GM23338 (cell line): ENCODE measurements around the gene DST. TPM values are rescaled to one million over a fixed set of nuclear protein-coding genes. Genes with fewer than 3 reads are reported as not detected.

Experiments used
- ATAC-seq: fragments of 200-7000 bp; cut with Tn5 transposase; 3 replicates; pipeline ENCODE4 v1.9.1; 2020
- DNase-seq: peaks from one replicate; pipeline ENCODE4 v3.0.0-alpha.2; 2015; ENCODE audit warnings: low spot score
- H2AFZ ChIP-seq: fragments of 200-600 bp; sonication (generic); 2 replicates; pipeline ENCODE4 v1.8.0; 2016; ENCODE audit warnings: antibody characterized with exemption, mild to moderate bottlenecking, moderate library complexity
- H3F3A ChIP-seq: fragments of 200-600 bp; sonication (generic); replicated peaks from 2 replicates; pipeline ENCODE4 v1.8.0; 2017; ENCODE audit warnings: antibody characterized with exemption, mixed run types, low read depth
- H3K27ac ChIP-seq: fragments of 200-600 bp; sonication (generic); 2 replicates; pipeline ENCODE4 v1.6.1; 2016; ENCODE audit warnings: low read depth
- H3K27me3 ChIP-seq: fragments of 200-600 bp; sonication (generic); 2 replicates; pipeline ENCODE4 v1.8.0; 2016; ENCODE audit warnings: mild to moderate bottlenecking, mixed run types, moderate library complexity; ENCODE audit not compliant: insufficient read depth
- H3K36me3 ChIP-seq: fragments of 200-600 bp; sonication (generic); 2 replicates; pipeline ENCODE4 v1.8.0; 2016; ENCODE audit warnings: mild to moderate bottlenecking; ENCODE audit not compliant: insufficient read depth
- H3K4me1 ChIP-seq: fragments of 200-600 bp; sonication (generic); 2 replicates; pipeline ENCODE4 v1.8.0; 2016; ENCODE audit warnings: mild to moderate bottlenecking, moderate library complexity; ENCODE audit not compliant: insufficient read depth
- H3K4me2 ChIP-seq: fragments of 200-600 bp; sonication (generic); 2 replicates; pipeline ENCODE4 v1.7.1; 2017; ENCODE audit warnings: mixed run types
- H3K4me3 ChIP-seq: fragments of 200-600 bp; sonication (generic); 2 replicates; pipeline ENCODE4 v1.6.1; 2016; ENCODE audit warnings: mixed run types
- H3K79me2 ChIP-seq: fragments of 200-600 bp; sonication (generic); replicated peaks from 2 replicates; pipeline ENCODE4 v1.8.0; 2017; ENCODE audit warnings: mild to moderate bottlenecking; ENCODE audit not compliant: insufficient read depth
- H3K9me2 ChIP-seq: fragments of 200-600 bp; sonication (generic); 2 replicates; pipeline ENCODE4 v1.8.0; 2017; ENCODE audit not compliant: insufficient read depth
- H4K20me1 ChIP-seq: fragments of 200-600 bp; sonication (generic); replicated peaks from 2 replicates; pipeline ENCODE4 v1.8.0; 2017; ENCODE audit warnings: mild to moderate bottlenecking; ENCODE audit not compliant: insufficient read depth
- H3K27ac Mint-ChIP-seq: 2 replicates; pipeline ENCODE4 v1.8.0; 2020; ENCODE audit warnings: inconsistent platforms, mild to moderate bottlenecking, moderate library complexity, mixed read lengths
- H3K27me3 Mint-ChIP-seq: 3 replicates; pipeline ENCODE4 v1.8.0; 2022; ENCODE audit warnings: low read depth, mild to moderate bottlenecking, moderate library complexity, mixed read lengths, inconsistent platforms; ENCODE audit not compliant: insufficient read depth, poor library complexity
- H3K36me3 Mint-ChIP-seq: 3 replicates; pipeline ENCODE4 v1.8.0; 2021; ENCODE audit warnings: low read depth, mild to moderate bottlenecking, inconsistent platforms, moderate library complexity, mixed read lengths
- H3K4me1 Mint-ChIP-seq: 3 replicates; pipeline ENCODE4 v1.8.0; 2020; ENCODE audit warnings: mild to moderate bottlenecking, inconsistent platforms, mixed read lengths
- H3K4me3 Mint-ChIP-seq: 3 replicates; pipeline ENCODE4 v1.8.0; 2021; ENCODE audit warnings: moderate library complexity, mild to moderate bottlenecking, inconsistent platforms, mixed read lengths
- H3K9me3 Mint-ChIP-seq: 3 replicates; pipeline ENCODE4 v1.8.0; 2020; ENCODE audit warnings: moderate library complexity, mild to moderate bottlenecking, inconsistent platforms, mixed read lengths
- CREB1 ChIP-seq: fragments of 250-450 bp; sonication (Bioruptor Pico); IDR thresholded peaks from 2 replicates; pipeline ENCODE4 v1.5.0; 2020; ENCODE audit warnings: low read depth, mild to moderate bottlenecking, moderate library complexity
- CTCF ChIP-seq, 2 experiments: fragments of 200-600 bp in 1 of 2; sonication (generic) in 1 of 2; conservative IDR thresholded peaks; 2 replicates each; pipeline versions ENCODE4 v1.5.1 to v1.6.1; 2016 to 2017; ENCODE audit warnings: antibody characterized with exemption in 2 of 2, low read depth in 2 of 2, mild to moderate bottlenecking in 2 of 2, moderate library complexity in 1 of 2
- ETS1 ChIP-seq: IDR thresholded peaks from 2 replicates; pipeline ENCODE4 v1.6.1; 2016; ENCODE audit warnings: antibody characterized with exemption
- EZH2 ChIP-seq: fragments of 200-600 bp; sonication (generic); IDR thresholded peaks from one replicate; pipeline ENCODE4 v1.8.0; 2017; ENCODE audit warnings: antibody characterized with exemption, mild to moderate bottlenecking, low read depth; ENCODE audit not compliant: unreplicated experiment
- EZH2phosphoT487 ChIP-seq: fragments of 200-600 bp; sonication (generic); IDR thresholded peaks from one replicate; pipeline ENCODE4 v1.8.1; 2018; ENCODE audit warnings: antibody characterized with exemption; ENCODE audit not compliant: unreplicated experiment
- JUNB ChIP-seq: IDR thresholded peaks from one replicate; pipeline ENCODE4 v1.6.1; 2016; ENCODE audit warnings: antibody characterized with exemption; ENCODE audit not compliant: unreplicated experiment
- NANOG ChIP-seq: IDR thresholded peaks from 2 replicates; pipeline ENCODE4 v1.6.1; 2016; ENCODE audit warnings: antibody characterized with exemption, borderline replicate concordance
- POLR2AphosphoS5 ChIP-seq: IDR thresholded peaks from 2 replicates; pipeline ENCODE4 v1.6.1; 2016; ENCODE audit warnings: antibody characterized with exemption, low read depth
- STAT1 ChIP-seq: IDR thresholded peaks from one replicate; pipeline ENCODE4 v1.6.1; 2016; ENCODE audit warnings: antibody characterized with exemption; ENCODE audit not compliant: unreplicated experiment
- ZNF114 ChIP-seq: fragments of 250-450 bp; sonication (Bioruptor Pico); IDR thresholded peaks from 2 replicates; pipeline ENCODE4 v1.5.0; 2020; ENCODE audit warnings: mild to moderate bottlenecking, moderate library complexity
- ZNF331 ChIP-seq: fragments of 250-450 bp; sonication (Bioruptor Pico); IDR thresholded peaks from 2 replicates; pipeline ENCODE4 v1.5.0; 2020; ENCODE audit warnings: low read depth, mild to moderate bottlenecking, moderate library complexity
- polyA plus RNA-seq: library from polyadenylated mRNA; unstranded; fragments of >200 nt; fragmentation: Nextera tagmentation; extraction: Ambion mirVana; gene quantifications from 2 replicates; pipeline ENCODE4 v1.2.1, GENCODE V29; 2016
- total RNA-seq: library from RNA; depleted of rRNA; stranded (reverse); fragments of >200 nt; shearing (Covaris generic); gene quantifications from 2 replicates; pipeline ENCODE4 v1.2.3, GENCODE V29; 2014
- TF ChIP-seq, protein P1 (sequence below): fragments of 250-450 bp; sonication (Bioruptor Pico); IDR thresholded peaks from 2 replicates; pipeline ENCODE4 v1.5.0; 2020; ENCODE audit warnings: mild to moderate bottlenecking, moderate library complexity
- TF ChIP-seq, protein P2 (sequence below): IDR thresholded peaks from one replicate; pipeline ENCODE4 v1.6.1; 2018; ENCODE audit warnings: antibody characterized with exemption; ENCODE audit not compliant: unreplicated experiment

The DST gene
- total and polyA plus RNA-seq, 2 experiments from 2014 or later: 88.7 to 188 TPM

DNA sequence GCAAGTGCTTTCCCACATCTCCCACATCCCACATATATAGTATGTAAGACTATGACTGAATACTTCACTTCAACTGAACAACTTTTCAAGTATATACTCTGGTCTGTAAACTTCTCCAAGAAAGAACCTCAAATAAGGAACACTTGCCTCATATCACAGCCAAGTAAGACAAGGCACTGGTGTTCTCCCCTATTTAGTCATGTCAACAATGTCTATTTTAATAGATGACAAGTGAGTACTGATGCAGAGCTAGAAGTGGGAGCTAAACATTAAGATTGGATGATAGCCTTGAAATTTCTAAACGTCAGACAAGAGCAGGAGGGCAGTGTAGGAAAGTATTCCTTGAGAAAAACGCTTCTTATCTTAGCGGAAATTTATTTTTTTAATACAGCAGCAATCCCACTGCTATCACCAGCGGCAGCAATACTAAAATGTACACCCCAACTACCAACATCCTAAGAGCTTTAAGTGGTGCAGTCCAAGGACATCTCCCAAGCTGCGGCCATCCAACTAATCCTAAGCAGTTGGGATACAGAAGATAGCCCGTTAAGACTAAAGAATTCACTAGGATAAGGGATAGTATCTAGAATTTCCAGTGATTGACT lies 29.3 kb downstream of the DST start (continued):
- TF ChIP-seq ZNF114: no peak

- H3K36me3 Mint-ChIP-seq: peaks cover 41% of the 10 kb centered on the region
- ATAC-seq (no peak), DNase-seq (no peak)
- no peaks in the 10 kb centered on the region for H3K9me3 Mint-ChIP-seq
- H3K27ac ChIP-seq: no peak overlapping the region
- H3K27me3 Mint-ChIP-seq: no peaks in the 10 kb centered on the region
- no peaks in the 10 kb centered on the region; the same call in 1 of the 3 replicates for H3K4me1 Mint-ChIP-seq
- H3K9me2 ChIP-seq: 0 out of 2 replicates have a peak, but pooled peaks cover 4% of the 10 kb centered on the region
- TF ChIP-seq STAT1: no peak
- TF ChIP-seq NANOG: no peak
- TF ChIP-seq ZNF331 (CRISPR knock-in tag): no peak
- TF ChIP-seq POLR2AphosphoS5: no peak
- no peak for TF ChIP-seq JUNB
- TF ChIP-seq EZH2: no peak
- no peak for TF ChIP-seq CTCF (conservative IDR thresholded peaks at IDR 0.05; ENCODE audit: low read depth in 2 of 2)
- TF ChIP-seq, protein P1, sequence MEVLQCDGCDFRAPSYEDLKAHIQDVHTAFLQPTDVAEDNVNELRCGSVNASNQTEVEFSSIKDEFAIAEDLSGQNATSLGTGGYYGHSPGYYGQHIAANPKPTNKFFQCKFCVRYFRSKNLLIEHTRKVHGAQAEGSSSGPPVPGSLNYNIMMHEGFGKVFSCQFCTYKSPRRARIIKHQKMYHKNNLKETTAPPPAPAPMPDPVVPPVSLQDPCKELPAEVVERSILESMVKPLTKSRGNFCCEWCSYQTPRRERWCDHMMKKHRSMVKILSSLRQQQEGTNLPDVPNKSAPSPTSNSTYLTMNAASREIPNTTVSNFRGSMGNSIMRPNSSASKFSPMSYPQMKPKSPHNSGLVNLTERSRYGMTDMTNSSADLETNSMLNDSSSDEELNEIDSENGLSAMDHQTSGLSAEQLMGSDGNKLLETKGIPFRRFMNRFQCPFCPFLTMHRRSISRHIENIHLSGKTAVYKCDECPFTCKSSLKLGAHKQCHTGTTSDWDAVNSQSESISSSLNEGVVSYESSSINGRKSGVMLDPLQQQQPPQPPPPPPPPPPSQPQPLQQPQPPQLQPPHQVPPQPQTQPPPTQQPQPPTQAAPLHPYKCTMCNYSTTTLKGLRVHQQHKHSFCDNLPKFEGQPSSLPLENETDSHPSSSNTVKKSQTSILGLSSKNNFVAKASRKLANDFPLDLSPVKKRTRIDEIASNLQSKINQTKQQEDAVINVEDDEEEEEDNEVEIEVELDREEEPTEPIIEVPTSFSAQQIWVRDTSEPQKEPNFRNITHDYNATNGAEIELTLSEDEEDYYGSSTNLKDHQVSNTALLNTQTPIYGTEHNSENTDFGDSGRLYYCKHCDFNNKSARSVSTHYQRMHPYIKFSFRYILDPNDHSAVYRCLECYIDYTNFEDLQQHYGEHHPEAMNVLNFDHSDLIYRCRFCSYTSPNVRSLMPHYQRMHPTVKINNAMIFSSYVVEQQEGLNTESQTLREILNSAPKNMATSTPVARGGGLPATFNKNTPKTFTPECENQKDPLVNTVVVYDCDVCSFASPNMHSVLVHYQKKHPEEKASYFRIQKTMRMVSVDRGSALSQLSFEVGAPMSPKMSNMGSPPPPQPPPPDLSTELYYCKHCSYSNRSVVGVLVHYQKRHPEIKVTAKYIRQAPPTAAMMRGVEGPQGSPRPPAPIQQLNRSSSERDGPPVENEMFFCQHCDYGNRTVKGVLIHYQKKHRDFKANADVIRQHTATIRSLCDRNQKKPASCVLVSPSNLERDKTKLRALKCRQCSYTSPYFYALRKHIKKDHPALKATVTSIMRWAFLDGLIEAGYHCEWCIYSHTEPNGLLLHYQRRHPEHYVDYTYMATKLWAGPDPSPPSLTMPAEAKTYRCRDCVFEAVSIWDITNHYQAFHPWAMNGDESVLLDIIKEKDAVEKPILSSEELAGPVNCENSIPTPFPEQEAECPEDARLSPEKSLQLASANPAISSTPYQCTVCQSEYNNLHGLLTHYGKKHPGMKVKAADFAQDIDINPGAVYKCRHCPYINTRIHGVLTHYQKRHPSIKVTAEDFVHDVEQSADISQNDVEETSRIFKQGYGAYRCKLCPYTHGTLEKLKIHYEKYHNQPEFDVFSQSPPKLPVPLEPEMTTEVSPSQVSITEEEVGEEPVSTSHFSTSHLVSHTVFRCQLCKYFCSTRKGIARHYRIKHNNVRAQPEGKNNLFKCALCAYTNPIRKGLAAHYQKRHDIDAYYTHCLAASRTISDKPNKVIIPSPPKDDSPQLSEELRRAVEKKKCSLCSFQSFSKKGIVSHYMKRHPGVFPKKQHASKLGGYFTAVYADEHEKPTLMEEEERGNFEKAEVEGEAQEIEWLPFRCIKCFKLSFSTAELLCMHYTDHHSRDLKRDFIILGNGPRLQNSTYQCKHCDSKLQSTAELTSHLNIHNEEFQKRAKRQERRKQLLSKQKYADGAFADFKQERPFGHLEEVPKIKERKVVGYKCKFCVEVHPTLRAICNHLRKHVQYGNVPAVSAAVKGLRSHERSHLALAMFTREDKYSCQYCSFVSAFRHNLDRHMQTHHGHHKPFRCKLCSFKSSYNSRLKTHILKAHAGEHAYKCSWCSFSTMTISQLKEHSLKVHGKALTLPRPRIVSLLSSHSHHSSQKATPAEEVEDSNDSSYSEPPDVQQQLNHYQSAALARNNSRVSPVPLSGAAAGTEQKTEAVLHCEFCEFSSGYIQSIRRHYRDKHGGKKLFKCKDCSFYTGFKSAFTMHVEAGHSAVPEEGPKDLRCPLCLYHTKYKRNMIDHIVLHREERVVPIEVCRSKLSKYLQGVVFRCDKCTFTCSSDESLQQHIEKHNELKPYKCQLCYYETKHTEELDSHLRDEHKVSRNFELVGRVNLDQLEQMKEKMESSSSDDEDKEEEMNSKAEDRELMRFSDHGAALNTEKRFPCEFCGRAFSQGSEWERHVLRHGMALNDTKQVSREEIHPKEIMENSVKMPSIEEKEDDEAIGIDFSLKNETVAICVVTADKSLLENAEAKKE (CRISPR knock-in tag): no peak
- no peak for TF ChIP-seq ZNF114
- TF ChIP-seq ETS1: no peak
- TF ChIP-seq, protein P2, sequence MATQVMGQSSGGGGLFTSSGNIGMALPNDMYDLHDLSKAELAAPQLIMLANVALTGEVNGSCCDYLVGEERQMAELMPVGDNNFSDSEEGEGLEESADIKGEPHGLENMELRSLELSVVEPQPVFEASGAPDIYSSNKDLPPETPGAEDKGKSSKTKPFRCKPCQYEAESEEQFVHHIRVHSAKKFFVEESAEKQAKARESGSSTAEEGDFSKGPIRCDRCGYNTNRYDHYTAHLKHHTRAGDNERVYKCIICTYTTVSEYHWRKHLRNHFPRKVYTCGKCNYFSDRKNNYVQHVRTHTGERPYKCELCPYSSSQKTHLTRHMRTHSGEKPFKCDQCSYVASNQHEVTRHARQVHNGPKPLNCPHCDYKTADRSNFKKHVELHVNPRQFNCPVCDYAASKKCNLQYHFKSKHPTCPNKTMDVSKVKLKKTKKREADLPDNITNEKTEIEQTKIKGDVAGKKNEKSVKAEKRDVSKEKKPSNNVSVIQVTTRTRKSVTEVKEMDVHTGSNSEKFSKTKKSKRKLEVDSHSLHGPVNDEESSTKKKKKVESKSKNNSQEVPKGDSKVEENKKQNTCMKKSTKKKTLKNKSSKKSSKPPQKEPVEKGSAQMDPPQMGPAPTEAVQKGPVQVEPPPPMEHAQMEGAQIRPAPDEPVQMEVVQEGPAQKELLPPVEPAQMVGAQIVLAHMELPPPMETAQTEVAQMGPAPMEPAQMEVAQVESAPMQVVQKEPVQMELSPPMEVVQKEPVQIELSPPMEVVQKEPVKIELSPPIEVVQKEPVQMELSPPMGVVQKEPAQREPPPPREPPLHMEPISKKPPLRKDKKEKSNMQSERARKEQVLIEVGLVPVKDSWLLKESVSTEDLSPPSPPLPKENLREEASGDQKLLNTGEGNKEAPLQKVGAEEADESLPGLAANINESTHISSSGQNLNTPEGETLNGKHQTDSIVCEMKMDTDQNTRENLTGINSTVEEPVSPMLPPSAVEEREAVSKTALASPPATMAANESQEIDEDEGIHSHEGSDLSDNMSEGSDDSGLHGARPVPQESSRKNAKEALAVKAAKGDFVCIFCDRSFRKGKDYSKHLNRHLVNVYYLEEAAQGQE: no peak
- no peak for TF ChIP-seq EZH2phosphoT487
- TF ChIP-seq CREB1 (CRISPR knock-in tag): no peak
- no peaks in the 10 kb centered on the region for H3K27me3 ChIP-seq
- no peak overlapping the region for H3K4me3 ChIP-seq
- H3K79me2 ChIP-seq: no peaks in the 10 kb centered on the region
- H3K36me3 ChIP-seq: peaks cover 13% of the 10 kb centered on the region; the same call in 1 of the 2 replicates
- no peaks in the 10 kb centered on the region for H3K4me1 ChIP-seq
- no peak overlapping the region for H3K4me2 ChIP-seq
- no peak overlapping the region for H2AFZ ChIP-seq
- H3K27ac Mint-ChIP-seq: no peak overlapping the region
- H4K20me1 ChIP-seq: no peaks in the 10 kb centered on the region
- H3F3A ChIP-seq: no peaks in the 10 kb centered on the region
- H3K4me3 Mint-ChIP-seq: no peak overlapping the region
Measured at GRCh38 chr6:56608332-56608731, 34.4 kb downstream of the DST start.
